ENCODE data around the gene GSDMA.

GSDMA gene

GRCh38 chr17:40023590-40024292 is 60.9 kb downstream of the GSDMA start:
- TF ChIP-seq CTCF (IDR thresholded peaks at IDR 0.05; ENCODE audit: borderline replicate concordance, insufficient read depth, low read depth, low read length): no peak
- H3K4me3 ChIP-seq (ENCODE audit: low read depth, low read length): no peak overlapping the region

- no peak overlapping the region for H3K4me3 ChIP-seq (ENCODE audit: low read depth, low read length)
- TF ChIP-seq CTCF (IDR thresholded peaks at IDR 0.05; ENCODE audit: borderline replicate concordance, insufficient read depth, low read depth, low read length): no peak
These were observed 62.1 kb downstream of the GSDMA start for GRCh38 chr17:40024901-40025300.

GRCh38 chr17:40025559-40025958 is 62.8 kb downstream of the GSDMA start:
- no peak for TF ChIP-seq CTCF (IDR thresholded peaks at IDR 0.05; ENCODE audit: borderline replicate concordance, insufficient read depth, low read depth, low read length)
- no peak overlapping the region for H3K4me3 ChIP-seq (ENCODE audit: low read depth, low read length)

- no peak overlapping the region for H3K4me3 ChIP-seq (ENCODE audit: low read depth, low read length)
- no peak for TF ChIP-seq CTCF (IDR thresholded peaks at IDR 0.05; ENCODE audit: borderline replicate concordance, insufficient read depth, low read depth, low read length)
These were observed 63.4 kb downstream of the GSDMA start for GRCh38 chr17:40025991-40026815.

- H3K4me3 ChIP-seq (ENCODE audit: low read depth, low read length): no peak overlapping the region
- peak; percentile 92 for TF ChIP-seq CTCF (IDR thresholded peaks at IDR 0.05; ENCODE audit: borderline replicate concordance, insufficient read depth, low read depth, low read length)
These were observed 64.2 kb downstream of the GSDMA start for GRCh38 chr17:40026816-40027613.

All from GM12875 (cell line).